Duodenal mucosa (tissue), 2 donors: ENCODE results near the gene CDK9.

Source experiments
- H3K27ac ChIP-seq: one replicate; pipeline ENCODE4 v1.7.0; 2013; ENCODE audit warnings: low read depth, low read length
- H3K27me3 ChIP-seq, 2 donors: one replicate each; pipeline ENCODE4 v1.7.0; 2013; ENCODE audit warnings: low read length in 2 of 2, control low read depth in 1 of 2; ENCODE audit not compliant: insufficient read depth in 2 of 2, control insufficient read depth in 1 of 2
- H3K36me3 ChIP-seq, 2 donors: one replicate each; pipeline ENCODE4 v1.7.0; 2013; ENCODE audit warnings: low read length in 2 of 2, control low read depth in 1 of 2; ENCODE audit not compliant: insufficient read depth in 2 of 2, control insufficient read depth in 1 of 2
- H3K4me1 ChIP-seq, 2 donors: one replicate each; pipeline ENCODE4 v1.7.0; 2013; ENCODE audit warnings: low read length in 2 of 2, control low read depth in 1 of 2; ENCODE audit not compliant: insufficient read depth in 2 of 2, control insufficient read depth in 1 of 2
- H3K4me3 ChIP-seq, 2 donors: one replicate each; pipeline ENCODE4 v1.7.0; 2013; ENCODE audit warnings: low read length in 2 of 2, low read depth in 1 of 2
- H3K9ac ChIP-seq, 2 donors: one replicate each; pipeline ENCODE4 v1.7.0; 2013; ENCODE audit warnings: low read length in 2 of 2, low read depth in 1 of 2
- H3K9me3 ChIP-seq, 2 donors: one replicate each; pipeline ENCODE4 v1.7.0; 2013; ENCODE audit warnings: low read length in 2 of 2, control low read depth in 1 of 2; ENCODE audit not compliant: control insufficient read depth in 1 of 2

CDK9 gene

GRCh38 chr9:127770905-127771569 lies 14.8 kb upstream of the CDK9 start:
- H3K9ac ChIP-seq, result peak overlapping the region; percentile 18 to 54
- H3K36me3 ChIP-seq, result peaks cover 0 to 3% of the 10 kb centered on the region in 2 donors
- peak overlapping the region; percentile 3 for H3K27ac ChIP-seq
- peak overlapping the region; percentile 66 to 67 for H3K4me3 ChIP-seq
- no peaks in the 10 kb centered on the region for H3K27me3 ChIP-seq
- H3K9me3 ChIP-seq, result no peaks in the 10 kb centered on the region
- H3K4me1 ChIP-seq, result peaks cover 12 to 31% of the 10 kb centered on the region in 2 donors

GRCh38 chr9:127771570-127772189 lies 14.2 kb upstream of the CDK9 start:
- H3K9me3 ChIP-seq, result no peaks in the 10 kb centered on the region
- H3K27ac ChIP-seq, result no peak overlapping the region
- peak overlapping the region in 1 of 2 donors; percentile 54 for H3K9ac ChIP-seq
- peaks cover 0 to 3% of the 10 kb centered on the region in 2 donors for H3K36me3 ChIP-seq
- H3K4me3 ChIP-seq, result peak overlapping the region in 1 of 2 donors; percentile 67
- peaks cover 12 to 28% of the 10 kb centered on the region in 2 donors for H3K4me1 ChIP-seq
- no peaks in the 10 kb centered on the region for H3K27me3 ChIP-seq

GRCh38 chr9:127772603-127773002 lies 13.2 kb upstream of the CDK9 start:
- Histone ChIP-seq H3K9ac (no peak overlapping the region), H3K27me3 (no peaks in the 10 kb centered on the region), H3K4me3 (no peak overlapping the region), H3K36me3 (peaks cover 0 to 3% of the 10 kb centered on the region in 2 donors), H3K27ac (no peak overlapping the region), H3K9me3 (no peaks in the 10 kb centered on the region), H3K4me1 (peaks cover 12 to 24% of the 10 kb centered on the region in 2 donors)

- Histone ChIP-seq H3K27me3 (no peaks in the 10 kb centered on the region), H3K4me1 (peaks cover 12 to 24% of the 10 kb centered on the region in 2 donors), H3K9me3 (no peaks in the 10 kb centered on the region), H3K9ac (no peak overlapping the region), H3K36me3 (peaks cover 0 to 3% of the 10 kb centered on the region in 2 donors), H3K4me3 (no peak overlapping the region), H3K27ac (no peak overlapping the region)
Observed at GRCh38 chr9:127773272-127773671, 12.6 kb upstream of the CDK9 start.

- H3K9me3 ChIP-seq, result no peaks in the 10 kb centered on the region
- no peak overlapping the region for H3K9ac ChIP-seq
- no peaks in the 10 kb centered on the region for H3K27me3 ChIP-seq
- no peak overlapping the region for H3K27ac ChIP-seq
- peaks cover 12 to 27% of the 10 kb centered on the region in 2 donors for H3K4me1 ChIP-seq
- H3K4me3 ChIP-seq, result no peak overlapping the region
- peaks cover 0 to 3% of the 10 kb centered on the region in 2 donors for H3K36me3 ChIP-seq
Observed at GRCh38 chr9:127773981-127774380, 11.9 kb upstream of the CDK9 start.

GRCh38 chr9:127776195-127776923 lies 9.5 kb upstream of the CDK9 start:
- H3K4me1 ChIP-seq, result peaks cover 4 to 26% of the 10 kb centered on the region in 2 donors
- H3K36me3 ChIP-seq, result peaks cover 0 to 3% of the 10 kb centered on the region in 2 donors
- peak overlapping the region; percentile 63 to 66 for H3K4me3 ChIP-seq
- no peak overlapping the region for H3K27ac ChIP-seq
- H3K9me3 ChIP-seq, result no peaks in the 10 kb centered on the region
- H3K27me3 ChIP-seq, result no peaks in the 10 kb centered on the region
- H3K9ac ChIP-seq, result peak overlapping the region; percentile 36 to 54

GRCh38 chr9:127776924-127777289 lies 8.9 kb upstream of the CDK9 start:
- peaks cover under 1 to 22% of the 10 kb centered on the region in 2 donors for H3K4me1 ChIP-seq
- H3K27me3 ChIP-seq, result no peaks in the 10 kb centered on the region
- peak overlapping the region; percentile 36 to 54 for H3K9ac ChIP-seq
- H3K27ac ChIP-seq, result peak overlapping the region; percentile 20
- peaks cover 0 to 3% of the 10 kb centered on the region in 2 donors for H3K36me3 ChIP-seq
- H3K4me3 ChIP-seq, result peak overlapping the region; percentile 63 to 66
- H3K9me3 ChIP-seq, result no peaks in the 10 kb centered on the region

- Histone ChIP-seq H3K27me3 (no peaks in the 10 kb centered on the region), H3K4me3 (peak overlapping the region; percentile 63 to 66), H3K36me3 (peaks cover 0 to 3% of the 10 kb centered on the region in 2 donors), H3K9ac (peak overlapping the region in 1 of 2 donors; percentile 36), H3K27ac (peak overlapping the region; percentile 10), H3K4me1 (peaks cover 0 to 23% of the 10 kb centered on the region in 2 donors), H3K9me3 (no peaks in the 10 kb centered on the region)
Observed at GRCh38 chr9:127777368-127777980, 8.4 kb upstream of the CDK9 start.

- Histone ChIP-seq H3K27ac (peak within 1 kb of the TSS; percentile 77), H3K4me1 (peaks cover 0 to 33% of the 10 kb centered on the region in 2 donors), H3K9me3 (no peaks in the 10 kb centered on the region), H3K36me3 (no peaks in the 10 kb centered on the region), H3K27me3 (no peaks in the 10 kb centered on the region), H3K9ac (peak within 1 kb of the TSS; percentile 43 to 52), H3K4me3 (peak within 1 kb of the TSS; percentile 60 to 61)
Observed at GRCh38 chr9:127778280-127779135, 7.3 kb upstream of the CDK9 start, which contains the start of gene SH2D3C. Gene SH2D3C, minus strand, starts transcription at chr9:127778666. Its CDS starts 39 bp downstream, at chr9:127778627.
